ENCODE data around the gene PFKFB3.
A peak's percentile ranks its signal among the peaks of the same experiment; 100 is the strongest.
"Not testable (repeated sequence)": the region's sequence is repeated elsewhere in the genome, so short reads cannot be mapped to it uniquely, and the experiment has no call there.

The PFKFB3 gene

GRCh38 chr10:6275022-6275997 is 72.6 kb downstream of the PFKFB3 start:
- DNase-seq: peak; percentile 99

DNA sequence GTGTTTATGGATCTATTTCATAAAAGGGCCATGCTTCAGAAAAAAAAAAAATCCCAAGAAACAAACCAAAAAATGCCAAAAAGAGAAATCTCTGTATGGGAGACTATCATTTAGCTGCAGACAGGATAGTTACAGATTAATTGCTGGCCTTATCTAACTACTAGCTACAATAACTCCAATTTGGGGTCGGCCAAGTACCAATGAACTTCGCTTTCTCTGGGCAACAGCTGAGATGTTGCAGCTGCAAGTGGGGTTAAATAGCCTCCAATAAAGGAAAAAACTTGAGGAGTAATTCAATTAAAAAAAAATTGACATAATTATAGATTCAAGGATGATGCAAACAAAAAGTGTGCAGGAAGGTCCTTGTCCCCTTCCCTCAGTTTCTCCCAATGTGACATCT is 73.6 kb downstream of the PFKFB3 start:
- no peak for DNase-seq

- DNase-seq: no peak
These were observed 75.9 kb downstream of the PFKFB3 start for GRCh38 chr10:6278519-6279120.

- no peak for DNase-seq
These were observed 77.0 kb downstream of the PFKFB3 start for GRCh38 chr10:6279540-6280267.

GRCh38 chr10:6280291-6280690 is 77.6 kb downstream of the PFKFB3 start:
- no peak for DNase-seq

DNA sequence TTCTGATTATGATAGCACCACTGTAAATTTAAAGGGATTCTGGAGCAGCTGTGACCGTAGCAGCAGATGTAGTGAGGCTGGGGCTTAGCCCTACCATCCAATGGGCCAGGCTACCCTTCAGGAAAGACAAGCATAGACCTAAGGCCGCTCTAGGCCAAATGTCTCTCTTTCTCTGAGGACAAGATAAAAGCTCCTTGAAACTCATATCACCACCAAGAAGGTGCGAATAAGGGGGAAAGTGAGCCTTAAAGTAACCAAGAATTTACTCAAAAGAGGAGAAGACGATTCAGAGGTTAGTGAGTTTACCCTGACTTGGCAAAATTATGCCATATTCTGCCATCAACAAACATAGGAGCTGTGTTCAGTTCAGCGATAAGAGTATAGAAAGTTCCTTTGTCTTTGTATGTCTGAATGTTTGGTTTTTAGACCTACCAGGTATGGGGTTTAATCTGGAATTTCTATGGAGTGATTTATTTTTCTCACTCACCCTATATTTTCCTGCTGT is 79.8 kb downstream of the PFKFB3 start:
- no peak for DNase-seq

GRCh38 chr10:6283655-6284054 is 80.9 kb downstream of the PFKFB3 start:
- no peak for DNase-seq

DNA sequence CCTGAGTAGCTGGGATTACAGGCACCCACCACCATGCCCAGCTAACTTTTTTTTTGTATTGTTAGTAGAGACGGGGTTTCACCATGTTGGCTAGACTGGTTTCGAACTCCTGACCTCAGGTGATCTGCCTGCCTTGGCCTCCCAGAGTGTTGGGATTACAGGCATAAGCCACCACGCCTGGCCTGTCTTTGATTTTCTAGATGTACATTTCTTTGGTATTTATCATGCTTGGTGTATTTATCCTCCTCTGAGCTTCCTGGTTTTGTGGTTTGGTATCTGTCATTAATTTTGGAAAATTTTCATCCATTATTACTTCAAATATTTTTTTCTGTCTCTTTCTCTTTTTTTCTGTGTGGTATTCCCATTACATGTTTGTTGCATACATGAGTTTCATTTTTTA is 87.9 kb downstream of the PFKFB3 start:
- not testable (repeated sequence) for DNase-seq

DNA sequence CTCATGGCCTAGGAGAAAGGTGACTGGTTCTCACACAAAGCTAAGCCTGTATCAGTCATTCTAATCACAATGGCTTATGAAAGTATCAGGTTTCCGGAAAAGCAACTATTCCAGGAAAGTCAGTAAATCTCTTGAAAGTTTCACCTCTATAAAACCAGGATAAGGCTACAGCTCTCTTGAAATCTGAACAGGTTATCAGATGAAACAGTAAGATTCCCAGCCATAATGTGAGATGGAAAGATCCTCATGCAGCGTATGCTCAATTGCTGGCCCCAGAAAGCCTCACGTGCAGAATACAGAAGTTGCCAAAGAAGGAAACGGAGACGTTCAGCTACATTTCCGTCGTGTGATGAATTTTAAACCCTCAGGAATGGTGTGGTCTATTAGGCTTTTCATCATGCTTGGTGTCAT is 90.0 kb downstream of the PFKFB3 start:
- peak in 1 of 2 donors; percentile 18 for DNase-seq

GRCh38 chr10:6296425-6296824 is 93.7 kb downstream of the PFKFB3 start:
- DNase-seq: not testable (repeated sequence)

- no peak for DNase-seq
These were observed 94.1 kb downstream of the PFKFB3 start for GRCh38 chr10:6296828-6297251.

DNA sequence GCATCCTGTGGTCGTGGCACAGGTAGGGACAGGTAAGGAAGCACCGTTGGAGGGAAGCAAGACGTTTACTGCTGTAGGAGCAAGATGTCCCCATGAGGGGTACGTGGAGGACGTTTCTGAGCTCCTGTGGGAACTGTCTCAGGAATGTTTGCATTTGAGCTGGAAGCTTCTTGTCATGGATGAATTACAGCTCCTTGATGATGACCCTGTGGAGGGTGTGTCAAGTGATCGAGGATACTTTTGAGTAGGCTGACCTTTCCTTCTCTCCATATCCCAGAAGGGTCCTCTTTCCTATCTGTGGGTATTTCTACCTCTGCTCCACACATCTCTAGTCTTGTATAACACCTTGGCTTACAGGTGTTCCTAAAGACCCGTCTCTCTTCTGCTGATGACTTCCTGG is 94.8 kb downstream of the PFKFB3 start:
- no peak for DNase-seq

DNA sequence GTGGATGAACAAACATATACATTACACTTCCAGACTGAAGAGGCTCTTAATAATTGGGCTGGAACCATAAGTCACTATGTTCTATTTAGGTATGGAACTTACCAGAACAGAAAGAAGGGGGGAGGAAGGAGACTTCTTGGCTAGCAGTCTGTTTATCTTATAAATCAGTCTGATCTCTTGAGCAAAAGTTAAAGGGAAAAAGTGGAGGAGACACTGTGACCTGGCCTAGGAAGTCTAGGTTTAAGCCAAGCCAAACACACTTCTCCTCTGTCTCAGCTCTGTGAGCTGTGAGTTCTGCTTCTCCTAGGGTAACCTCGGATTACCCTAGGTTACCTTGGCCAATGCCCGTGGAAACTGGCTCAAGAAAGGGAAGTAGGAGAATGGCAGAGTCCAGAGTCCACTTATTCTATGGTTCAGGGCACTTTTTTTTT is 95.2 kb downstream of the PFKFB3 start:
- DNase-seq: peak; percentile 45 to 59

DNA sequence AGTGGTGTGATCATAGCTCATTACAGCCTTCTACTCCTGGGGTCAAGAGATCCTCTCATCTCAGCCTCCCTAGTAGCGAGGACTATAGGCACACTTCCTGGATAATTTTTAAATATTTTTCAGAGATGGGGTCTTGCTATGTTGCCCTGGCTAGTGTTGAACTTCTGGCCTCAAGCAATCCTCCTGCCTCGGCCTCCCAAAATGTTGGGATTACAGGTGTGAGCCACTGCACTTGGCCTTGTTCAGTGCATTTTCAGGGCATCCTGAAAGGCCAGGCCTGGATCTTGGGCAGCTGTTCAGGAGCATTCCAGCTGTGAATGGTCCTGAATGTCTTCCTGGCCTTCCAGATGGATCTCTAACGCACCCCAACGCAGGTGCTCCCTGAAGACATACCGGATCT is 95.7 kb downstream of the PFKFB3 start:
- DNase-seq: no peak

GRCh38 chr10:6299234-6299633 is 96.5 kb downstream of the PFKFB3 start:
- DNase-seq: no peak

DNA sequence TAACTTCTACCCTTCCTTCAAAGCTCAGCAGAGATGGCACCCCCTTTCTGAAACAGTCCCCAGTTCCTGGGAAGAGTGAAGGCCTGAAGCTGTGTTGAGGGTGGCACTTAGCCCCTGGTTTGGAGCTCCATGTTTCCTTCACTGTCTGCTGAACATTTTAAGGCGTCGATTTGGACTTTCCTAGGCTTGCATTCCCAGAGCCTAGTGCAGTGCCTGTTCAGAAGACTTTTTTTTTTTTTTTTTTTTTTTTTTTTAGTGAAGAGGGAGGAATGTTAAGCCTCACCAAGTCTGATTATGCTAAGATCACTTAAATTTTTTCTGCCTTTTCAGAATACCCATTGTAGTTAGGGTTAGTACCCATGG is 97.0 kb downstream of the PFKFB3 start:
- no peak for DNase-seq

- DNase-seq: peak; percentile 50 to 68
These were observed 97.5 kb downstream of the PFKFB3 start for GRCh38 chr10:6300106-6300783.

GRCh38 chr10:6300784-6301460 is 98.2 kb downstream of the PFKFB3 start:
- DNase-seq: no peak

DNA sequence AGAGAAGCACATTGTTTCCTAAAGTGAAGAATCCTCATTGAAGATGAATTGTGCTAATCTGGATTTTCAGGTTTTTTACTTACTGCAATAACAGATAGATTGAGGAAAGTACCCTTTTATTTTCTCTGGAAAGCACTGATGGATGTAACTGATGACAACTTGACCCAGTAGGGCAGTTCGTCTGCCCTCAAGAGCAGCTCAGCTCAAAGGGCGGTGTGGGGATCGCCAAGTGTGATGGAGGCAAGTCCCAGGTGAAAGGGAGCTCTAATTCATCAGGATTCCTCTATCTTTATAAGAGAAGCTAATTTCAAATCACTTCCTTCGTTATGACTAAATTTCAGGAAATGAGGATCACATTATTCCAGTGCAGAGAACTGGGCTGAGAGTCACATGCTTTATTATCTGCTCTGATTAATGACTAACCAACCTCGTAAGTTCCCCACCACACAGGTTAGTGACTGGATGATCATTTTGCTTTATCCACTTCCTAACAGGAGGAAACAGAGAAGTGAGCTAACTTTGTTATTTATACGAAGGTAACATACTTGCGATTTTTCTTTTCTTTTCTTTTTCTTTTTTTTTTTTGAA is 98.8 kb downstream of the PFKFB3 start:
- DNase-seq: peak; percentile 14 to 23

Measured in inflammatory macrophage (primary cell).